NCI-H187 (cell line): ENCODE results near the gene PCP4.

Experiments
- DNase-seq, 2 experiments: peaks; one replicate each; lab custom pipeline; 2025; lab: John Stamatoyannopoulos, UW

The PCP4 gene

GRCh38 chr21:39972976-39973770, 105.9 kb downstream of the PCP4 start:
- DNase-seq: no peak

GRCh38 chr21:39976800-39977199, 109.6 kb downstream of the PCP4 start:
- no peak for DNase-seq
